Peyer's patch (tissue), 4 donors: Measurements from ENCODE around the gene ELP2.
"Not testable (repeated sequence)": the region's sequence is repeated elsewhere in the genome, so short reads cannot be mapped to it uniquely, and the experiment has no call there.

Experiments
- CTCF ChIP-seq, 6 experiments: fragments of 450-650 bp in 4 of 6; fragments of 200-600 bp in 2 of 6; sonication (generic) in 1 of 6; IDR thresholded peaks; one replicate each; pipeline ENCODE4 v1.5.1; 2017 to 2019; ENCODE audit warnings: antibody characterized with exemption in 6 of 6, mild to moderate bottlenecking in 3 of 6, moderate library complexity in 1 of 6
- POLR2A ChIP-seq, 2 donors: fragments of 450-650 bp; IDR thresholded peaks; one replicate each; pipeline ENCODE4 v1.5.1; 2017; ENCODE audit warnings: antibody characterized with exemption in 2 of 2, mild to moderate bottlenecking in 2 of 2, moderate library complexity in 2 of 2

- TF ChIP-seq CTCF, POLR2A (IDR thresholded peaks at IDR 0.05): not testable (repeated sequence)
Measured at GRCh38 chr18:36081118-36081517, 48.6 kb upstream of the ELP2 start.
